WTC11 (cell line): ENCODE results near the gene MNDA.

ENCODE experiments used
- AR ChIP-seq: fragments of 250-450 bp; sonication (Bioruptor Pico); IDR thresholded peaks from 2 replicates; pipeline ENCODE4 v1.9.0; 2021; ENCODE audit warnings: mild to moderate bottlenecking
- ATF3 ChIP-seq: sonication (generic); formaldehyde crosslinking; conservative IDR thresholded peaks from 2 replicates; pipeline ENCODE4 v1.8.1; 2022; ENCODE audit warnings: mild to moderate bottlenecking, missing genetic modification reagents
- CREM ChIP-seq: sonication (generic); formaldehyde crosslinking; IDR thresholded peaks from 2 replicates; pipeline ENCODE4 v1.8.1; 2022; ENCODE audit warnings: mild to moderate bottlenecking, missing genetic modification reagents, moderate library complexity
- CTCF ChIP-seq: fragments of 200-600 bp; IDR thresholded peaks from 2 replicates; pipeline ENCODE4 v1.8.0; 2022; ENCODE audit warnings: antibody characterized with exemption
- FOXJ3 ChIP-seq: sonication (generic); formaldehyde crosslinking; IDR thresholded peaks from 2 replicates; pipeline ENCODE4 v1.9.0; 2021; ENCODE audit warnings: missing genetic modification reagents, mild to moderate bottlenecking, borderline replicate concordance
- GABPB1 ChIP-seq: sonication (generic); formaldehyde crosslinking; IDR thresholded peaks from 2 replicates; pipeline ENCODE4 v1.8.1; 2023; ENCODE audit warnings: mild to moderate bottlenecking, missing genetic modification reagents
- IRF1 ChIP-seq: sonication (generic); formaldehyde crosslinking; IDR thresholded peaks from 2 replicates; pipeline ENCODE4 v1.8.0; 2023; ENCODE audit warnings: missing genetic modification reagents
- JUN ChIP-seq: sonication (generic); formaldehyde crosslinking; IDR thresholded peaks from 2 replicates; pipeline ENCODE4 v1.8.0; 2023; ENCODE audit warnings: mild to moderate bottlenecking, missing genetic modification reagents
- NR2C2 ChIP-seq: sonication (generic); formaldehyde crosslinking; IDR thresholded peaks from 2 replicates; pipeline ENCODE4 v1.8.0; 2022; ENCODE audit warnings: mild to moderate bottlenecking, missing genetic modification reagents
- PRDM15 ChIP-seq: sonication (generic); formaldehyde crosslinking; IDR thresholded peaks from 2 replicates; pipeline ENCODE4 v1.8.0; 2022; ENCODE audit warnings: missing genetic modification reagents
- USF2 ChIP-seq: sonication (generic); formaldehyde crosslinking; IDR thresholded peaks from 2 replicates; pipeline ENCODE4 v1.8.1; 2023; ENCODE audit warnings: mild to moderate bottlenecking, missing genetic modification reagents, moderate library complexity

- no peak for TF ChIP-seq USF2
- no peak for TF ChIP-seq CTCF
- no peak for TF ChIP-seq AR (CRISPR knock-in tag)
- no peak for TF ChIP-seq NR2C2
- no peak for TF ChIP-seq PRDM15
- TF ChIP-seq ATF3 (CRISPR knock-in tag): no peak
- no peak for TF ChIP-seq JUN
- no peak for TF ChIP-seq CREM (CRISPR knock-in tag)
- no peak for TF ChIP-seq FOXJ3
- no peak for TF ChIP-seq IRF1 (CRISPR knock-in tag)
- no peak for TF ChIP-seq GABPB1 (CRISPR knock-in tag)
Observed at GRCh38 chr1:158801396-158801795, 29.8 kb upstream of the MNDA start.
